GM12891 (cell line): ENCODE data around the gene MMP15.

ENCODE experiments used
- POLR2A ChIP-seq: IDR thresholded peaks from 2 replicates; pipeline ENCODE4 v1.6.1; 2011; ENCODE audit warnings: low read depth, low read length, control low read depth
- POLR2AphosphoS5 ChIP-seq: IDR thresholded peaks from 2 replicates; pipeline ENCODE4 v1.6.1; 2011; ENCODE audit warnings: low read depth, low read length, control low read depth
- TAF1 ChIP-seq: IDR thresholded peaks from 2 replicates; pipeline ENCODE4 v1.6.1; 2011; ENCODE audit warnings: low read depth, low read length, control low read depth

- TF ChIP-seq POLR2A (no peak), POLR2AphosphoS5 (no peak), TAF1 (no peak)
Observed at GRCh38 chr16:57987441-57988177, 37.9 kb upstream of the MMP15 start.
